NCI-H187 treated with DMSO at 0.1 percent for 48 hours (cell line): Measurements from ENCODE around the gene KIZ.

Experiments used
- DNase-seq: peaks from one replicate; lab custom pipeline; 2025; lab: John Stamatoyannopoulos, UW

The KIZ gene

DNA sequence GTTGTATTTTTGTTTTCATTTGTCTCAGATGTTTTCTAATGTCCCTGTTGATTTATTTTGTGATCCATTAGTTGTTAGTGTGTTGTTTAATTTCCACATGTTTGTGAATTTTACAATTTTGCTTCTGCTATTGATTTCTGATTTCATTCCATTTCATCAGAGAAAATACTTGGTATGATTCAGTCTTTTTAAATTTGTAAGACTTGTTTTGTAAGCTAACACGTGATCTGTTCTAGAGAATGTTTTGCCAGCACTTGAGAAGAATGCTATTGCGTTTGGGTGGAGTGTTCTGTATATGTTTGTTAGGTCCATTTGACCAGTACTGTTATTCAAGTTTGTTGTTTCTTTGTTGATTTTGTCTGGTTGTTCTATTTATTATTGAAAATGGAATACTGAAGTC lies 53.9 kb downstream of the KIZ start:
- no peak for DNase-seq

GRCh38 chr20:21180248-21180647 lies 54.4 kb downstream of the KIZ start:
- DNase-seq: no peak

GRCh38 chr20:21181028-21181427 lies 55.1 kb downstream of the KIZ start:
- no peak for DNase-seq

GRCh38 chr20:21182832-21183563 lies 57.1 kb downstream of the KIZ start:
- DNase-seq: no peak

DNA sequence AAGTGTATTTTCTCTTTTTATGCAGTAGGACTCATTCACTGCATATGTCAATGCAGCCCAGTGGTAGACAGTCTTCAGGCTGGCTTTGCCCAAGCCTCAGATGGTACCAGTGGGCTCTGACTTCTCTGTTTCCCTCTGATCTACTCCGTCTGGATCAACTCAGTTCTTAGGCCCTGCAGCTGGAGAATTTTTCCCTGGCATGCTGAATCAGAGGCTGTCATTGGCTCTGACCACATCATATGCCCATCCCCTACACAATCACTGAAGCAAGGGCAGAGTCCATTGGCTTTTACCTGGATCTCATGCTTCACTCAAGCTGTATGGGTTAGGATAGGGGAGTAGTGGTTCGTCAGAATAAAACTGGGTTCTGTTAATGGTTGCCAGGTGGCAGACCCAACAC lies 57.8 kb downstream of the KIZ start:
- DNase-seq: no peak

GRCh38 chr20:21184819-21185218 lies 58.9 kb downstream of the KIZ start:
- DNase-seq: no peak

GRCh38 chr20:21185849-21186248 lies 60.0 kb downstream of the KIZ start:
- no peak for DNase-seq

DNA sequence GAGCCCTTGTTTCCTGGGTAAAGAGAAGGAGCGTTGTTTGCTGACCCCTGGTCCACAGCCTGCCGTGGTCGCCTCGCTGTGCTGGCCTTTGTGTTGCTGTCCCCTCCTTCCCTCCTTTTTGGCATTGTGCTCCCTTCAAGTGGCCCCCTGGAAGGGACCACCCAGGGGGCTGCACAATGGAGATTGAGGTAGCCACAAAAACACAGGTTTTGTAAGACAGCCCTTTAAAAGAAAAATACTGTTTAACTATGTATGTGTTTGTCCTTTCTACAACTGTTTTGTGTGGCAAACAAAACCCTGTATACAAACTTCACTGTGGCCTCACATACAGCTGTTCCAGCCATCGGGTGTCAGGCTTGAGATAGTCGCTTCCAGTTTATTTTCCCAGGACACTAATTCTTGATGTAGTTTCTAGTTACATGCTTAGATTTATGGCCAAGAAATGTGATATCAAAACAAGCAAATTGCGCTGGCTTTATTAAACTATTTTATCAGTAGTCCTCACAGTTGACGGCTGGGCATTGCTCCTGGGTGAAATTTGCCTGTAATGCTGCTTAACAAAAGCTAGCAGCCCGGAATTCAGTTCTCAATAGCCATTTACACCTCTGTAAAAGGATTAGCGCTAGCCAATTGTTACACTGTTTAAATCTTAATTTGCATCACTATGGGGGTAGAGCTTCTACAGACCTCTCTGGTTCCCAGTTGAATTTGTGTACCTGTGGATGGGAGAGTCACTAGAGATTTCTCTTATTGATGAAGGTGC lies 64.1 kb downstream of the KIZ start:
- DNase-seq: no peak

DNA sequence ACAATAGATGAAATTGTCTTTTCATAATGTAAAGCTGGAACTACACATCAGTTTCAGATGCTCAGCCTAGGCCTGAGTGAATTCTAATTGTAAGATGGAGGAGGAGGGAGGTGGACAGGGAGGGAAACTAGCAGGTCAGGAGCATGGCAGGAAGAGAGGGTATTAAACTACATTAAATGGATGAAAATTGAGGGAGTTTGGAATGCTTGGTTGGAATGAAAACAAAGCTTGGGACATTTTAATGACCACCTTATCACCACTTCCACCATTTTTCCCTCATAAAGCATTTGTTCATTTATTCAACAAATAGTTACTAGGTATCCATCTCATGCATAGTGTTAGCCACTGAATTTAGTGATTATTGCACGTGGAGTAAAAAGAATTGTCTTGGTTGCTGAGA lies 65.0 kb downstream of the KIZ start:
- DNase-seq: no peak

DNA sequence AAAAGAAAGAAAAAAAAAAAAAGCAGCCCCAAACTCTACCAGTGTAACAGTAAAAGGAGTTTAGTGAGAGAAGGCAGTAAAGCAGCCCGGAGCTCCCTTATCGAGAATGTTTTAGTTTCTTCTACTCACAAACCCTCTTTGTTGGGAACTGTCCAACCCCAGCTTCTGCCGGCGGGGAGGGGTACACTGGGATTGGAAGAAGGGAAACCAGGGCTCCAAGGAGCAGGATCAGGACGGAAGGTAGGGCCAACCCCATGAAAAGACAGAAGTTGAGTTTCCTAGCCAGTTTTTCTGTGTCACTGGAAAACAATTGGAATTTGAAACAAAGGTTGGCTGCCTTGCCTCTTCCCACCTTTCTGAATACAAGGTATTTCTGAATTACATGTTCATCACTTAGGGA lies 66.0 kb downstream of the KIZ start:
- no peak for DNase-seq

GRCh38 chr20:21202259-21202658 lies 76.4 kb downstream of the KIZ start:
- DNase-seq: no peak

- no peak for DNase-seq
These were observed 77.3 kb downstream of the KIZ start for GRCh38 chr20:21203088-21203656.

DNA sequence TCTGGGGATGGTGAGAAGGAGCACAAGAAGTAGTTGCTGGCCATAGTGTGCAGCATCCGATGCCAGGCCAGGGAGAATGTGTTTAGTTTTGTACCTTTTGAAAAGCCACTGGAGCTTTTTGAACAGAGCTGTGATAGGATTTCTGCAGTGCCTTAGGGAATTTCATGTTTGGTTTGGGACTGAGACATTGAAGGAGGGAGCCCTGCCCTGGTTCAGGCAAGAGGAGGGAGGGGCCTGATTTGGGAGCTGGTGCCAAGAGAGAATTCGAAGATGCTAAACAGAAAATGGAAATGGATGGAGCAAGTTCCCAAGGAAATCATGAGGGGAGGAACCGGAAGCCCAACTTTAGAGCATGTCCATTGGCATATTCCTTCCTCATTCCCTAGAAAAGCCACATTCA lies 80.7 kb downstream of the KIZ start:
- DNase-seq: no peak

- DNase-seq: no peak
These were observed 83.1 kb downstream of the KIZ start for GRCh38 chr20:21208999-21209398.

GRCh38 chr20:21209668-21210067 lies 83.8 kb downstream of the KIZ start:
- DNase-seq: no peak

- DNase-seq: no peak
These were observed 87.8 kb downstream of the KIZ start for GRCh38 chr20:21213691-21214090.

DNA sequence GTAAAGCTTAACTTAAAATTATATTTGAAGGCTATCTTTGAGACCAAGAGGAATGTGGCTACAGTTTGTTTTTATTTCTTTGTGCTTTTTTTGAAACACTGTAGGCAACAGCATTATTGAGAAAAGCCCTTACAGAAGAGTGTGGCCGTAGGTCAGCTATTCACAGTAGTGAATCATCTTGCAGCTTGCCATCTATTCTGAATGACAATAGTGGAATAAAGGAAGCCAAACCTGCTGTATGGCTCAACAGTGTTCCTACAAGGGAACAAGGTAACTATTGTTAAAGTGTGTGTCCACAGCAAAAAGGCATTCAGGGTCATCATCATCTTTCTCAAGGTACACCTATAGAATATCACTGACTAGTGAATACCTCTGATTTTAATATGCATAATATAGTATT lies 88.5 kb downstream of the KIZ start:
- DNase-seq: no peak

- DNase-seq: no peak
These were observed 93.8 kb downstream of the KIZ start for GRCh38 chr20:21219686-21220085.

DNA sequence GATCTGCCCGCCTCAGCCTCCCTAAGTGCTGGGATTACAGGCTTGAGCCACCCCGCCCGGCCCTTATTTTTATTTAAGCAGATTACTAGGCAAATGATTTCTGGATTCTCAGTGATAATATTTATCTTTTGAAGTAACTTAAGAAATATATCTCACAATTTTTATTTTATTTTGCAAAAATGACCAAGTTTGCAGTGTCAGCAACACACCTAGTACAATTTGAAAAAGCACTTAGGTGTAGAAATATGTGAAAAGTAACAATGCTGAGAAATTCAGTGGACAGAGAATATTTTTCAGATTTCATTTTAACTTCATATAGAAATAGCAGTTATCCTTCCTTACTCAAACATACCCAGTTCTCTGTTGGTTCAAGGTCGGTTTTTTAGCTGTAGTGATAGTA lies 98.3 kb downstream of the KIZ start:
- DNase-seq: no peak

DNA sequence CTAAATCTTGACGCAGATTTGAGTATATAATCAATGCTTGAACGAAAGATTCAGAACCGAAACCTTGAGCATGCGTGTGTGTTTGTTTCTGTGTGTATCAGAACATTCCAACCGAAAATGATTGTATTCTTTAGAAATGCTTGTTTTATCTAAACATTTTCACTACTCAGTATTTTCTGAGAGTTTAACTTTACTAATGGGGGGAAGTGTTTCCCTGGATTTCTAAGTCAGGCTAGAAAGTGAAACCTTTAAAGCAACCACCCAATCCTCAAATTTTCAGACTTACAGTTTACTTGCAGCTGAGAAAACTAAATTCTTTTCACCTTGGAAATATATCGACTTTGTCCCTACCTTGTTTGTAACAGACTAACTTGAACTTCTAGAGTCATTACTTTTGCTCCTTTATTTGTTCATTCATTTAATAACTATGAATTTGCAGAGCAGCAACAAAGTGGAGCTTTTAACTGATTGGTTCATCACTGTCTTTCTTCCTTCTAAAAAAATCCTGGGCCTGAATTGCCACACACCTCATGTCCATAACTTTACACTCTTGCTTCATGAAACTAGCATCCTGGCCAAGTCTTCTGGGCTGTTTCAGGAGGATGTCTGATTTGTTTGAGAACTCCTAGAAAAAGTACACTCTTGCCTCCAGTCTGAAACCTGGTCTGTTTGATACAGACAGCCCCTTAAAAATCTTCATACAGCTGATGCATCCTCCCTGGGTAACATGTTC lies 99.5 kb downstream of the KIZ start:
- no peak for DNase-seq

DNA sequence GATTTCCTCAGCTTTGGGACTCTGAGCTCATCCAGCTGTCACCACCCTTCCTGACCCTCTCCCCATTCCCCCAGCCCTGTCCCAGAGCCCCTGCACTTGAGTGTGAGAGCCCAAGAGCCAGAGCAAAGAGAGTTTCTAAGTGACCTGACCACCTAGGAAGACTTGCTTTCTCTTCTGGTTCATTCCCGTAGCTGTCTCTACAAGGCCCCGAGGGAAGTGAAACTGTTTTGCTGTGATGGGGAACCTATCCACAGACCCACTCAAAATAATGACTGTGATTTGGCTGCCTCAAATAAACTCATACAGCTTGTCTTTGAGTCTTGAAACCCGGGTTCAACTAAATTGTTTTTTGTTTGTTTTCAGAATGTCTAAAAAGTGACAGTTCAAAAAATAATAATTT lies 102.6 kb downstream of the KIZ start:
- DNase-seq: no peak

DNA sequence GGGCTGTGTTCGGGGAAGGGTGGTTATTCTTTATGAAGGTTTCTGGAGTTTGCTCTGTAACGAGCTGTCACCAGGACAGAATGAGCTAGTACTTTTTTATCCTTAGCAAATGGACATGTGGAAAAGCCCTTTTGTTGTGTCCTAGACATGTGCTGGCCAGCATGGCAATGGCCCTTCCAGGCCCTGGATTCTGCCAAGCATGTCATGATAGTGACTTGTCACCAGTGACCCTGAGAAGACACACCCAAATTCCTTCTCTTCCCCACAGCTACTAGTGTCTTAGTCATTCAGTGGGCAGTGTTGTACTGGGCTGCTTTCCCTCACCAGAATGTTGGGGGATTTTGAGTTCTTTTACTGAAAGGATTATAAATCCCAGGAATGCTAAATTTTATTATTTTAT lies 103.3 kb downstream of the KIZ start:
- no peak for DNase-seq

GRCh38 chr20:21230220-21230619 lies 104.3 kb downstream of the KIZ start:
- DNase-seq: no peak
